22Rv1 (cell line): Measurements from ENCODE around the gene RNF138.

Source experiments
- CTCF ChIP-seq: fragments of 450-650 bp; IDR thresholded peaks from 2 replicates; pipeline ENCODE4 v1.5.1; 2017; ENCODE audit warnings: mild to moderate bottlenecking
- ZFX ChIP-seq: fragments of 450-650 bp; IDR thresholded peaks from 2 replicates; pipeline ENCODE4 v1.6.1; 2017; ENCODE audit warnings: antibody characterized with exemption, borderline replicate concordance

DNA sequence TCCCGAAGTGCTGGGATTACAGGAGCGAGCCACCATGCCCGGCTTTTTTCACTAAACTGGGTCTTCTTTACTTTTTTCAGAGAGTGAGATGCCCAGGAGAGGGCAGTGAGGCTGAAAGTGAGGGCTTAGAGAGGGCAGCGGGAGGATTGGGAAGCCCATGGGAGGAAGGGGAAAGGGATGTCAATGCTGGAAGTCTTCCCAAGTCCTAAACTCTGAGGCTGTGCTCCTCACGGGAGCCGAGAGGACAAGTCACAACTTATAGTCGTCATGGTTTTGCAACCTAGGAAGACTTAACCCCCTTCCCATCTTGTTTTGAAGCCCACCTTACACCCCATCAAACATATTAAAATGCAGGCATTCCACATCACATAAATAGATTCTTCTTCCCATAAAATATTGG is 83.0 kb downstream of the RNF138 start:
- TF ChIP-seq CTCF (no peak), ZFX (no peak)
